Uterus (tissue), 2 donors: Measurements from ENCODE around the gene CR2.

ENCODE experiments used
- CTCF ChIP-seq, 4 experiments: fragments of 200-600 bp in 2 of 4; fragments of 450-650 bp in 2 of 4; sonication (generic) in 2 of 4; IDR thresholded peaks; one replicate each; pipeline ENCODE4 v1.5.1; 2016 to 2019; ENCODE audit warnings: antibody characterized with exemption in 4 of 4, mild to moderate bottlenecking in 2 of 4, moderate library complexity in 1 of 4
- POLR2A ChIP-seq, 2 donors: fragments of 450-650 bp; IDR thresholded peaks; one replicate each; pipeline ENCODE4 v1.6.1; 2016; ENCODE audit warnings: antibody characterized with exemption in 2 of 2, mild to moderate bottlenecking in 1 of 2, moderate library complexity in 1 of 2

DNA sequence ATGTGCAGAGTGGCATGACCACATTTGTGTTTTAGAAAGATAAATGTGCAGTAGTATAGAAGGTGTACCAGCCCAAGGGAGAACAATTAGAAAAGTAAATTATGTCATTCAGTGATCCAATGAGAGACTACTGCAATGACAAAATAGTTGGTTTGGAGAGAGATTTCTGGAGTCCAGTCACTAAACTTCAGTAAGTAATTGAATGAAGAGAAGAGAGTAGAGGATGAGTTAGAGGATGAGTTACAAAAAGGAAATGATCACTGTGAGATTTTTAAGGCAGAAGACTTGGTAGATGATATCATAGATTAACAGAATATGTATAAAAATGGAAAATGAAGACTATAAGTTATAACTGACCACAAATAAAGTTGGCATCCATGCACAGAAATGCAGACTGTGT lies 8.4 kb downstream of the CR2 start:
- TF ChIP-seq CTCF (IDR thresholded peaks at IDR 0.05) = no peak
- no peak for TF ChIP-seq POLR2A (IDR thresholded peaks at IDR 0.05)
